HG03442 (cell line): ENCODE data around the gene RNF8.
A peak's percentile ranks its signal among the peaks of the same experiment; 100 is the strongest.
"Not testable (repeated sequence)": the region's sequence is repeated elsewhere in the genome, so short reads cannot be mapped to it uniquely, and the experiment has no call there.

Experiments
- ATAC-seq: cut with Tn5 transposase; IDR thresholded peaks from one replicate; pipeline ENCODE4 v1.9.1; 2021; ENCODE audit warnings: mild to moderate bottlenecking, moderate library complexity; ENCODE audit not compliant: unreplicated experiment

The RNF8 gene

GRCh38 chr6:37393381-37393929 is 39.7 kb downstream of the RNF8 start:
- no peak for ATAC-seq

- ATAC-seq = no peak
Observed at GRCh38 chr6:37396571-37397180, 42.9 kb downstream of the RNF8 start.

DNA sequence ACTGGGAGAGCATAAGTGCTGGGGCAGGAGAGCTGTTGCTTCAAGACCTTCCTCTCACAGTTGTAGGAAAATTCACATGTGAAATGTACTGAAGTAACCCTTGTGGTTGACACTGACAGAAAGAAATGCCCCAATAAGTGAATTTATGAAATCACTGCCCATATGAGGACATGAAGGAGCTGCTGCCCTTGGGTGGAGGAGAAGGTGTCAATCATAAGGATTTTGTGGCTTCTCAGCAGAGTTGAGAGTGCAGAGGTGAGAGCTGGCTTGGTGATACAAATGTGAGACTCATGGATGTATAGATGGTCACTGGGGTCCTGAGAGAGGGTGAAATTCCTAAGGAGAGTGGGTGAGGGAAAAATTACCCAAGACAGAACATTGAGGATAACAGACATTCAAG is 45.3 kb downstream of the RNF8 start:
- ATAC-seq = no peak

DNA sequence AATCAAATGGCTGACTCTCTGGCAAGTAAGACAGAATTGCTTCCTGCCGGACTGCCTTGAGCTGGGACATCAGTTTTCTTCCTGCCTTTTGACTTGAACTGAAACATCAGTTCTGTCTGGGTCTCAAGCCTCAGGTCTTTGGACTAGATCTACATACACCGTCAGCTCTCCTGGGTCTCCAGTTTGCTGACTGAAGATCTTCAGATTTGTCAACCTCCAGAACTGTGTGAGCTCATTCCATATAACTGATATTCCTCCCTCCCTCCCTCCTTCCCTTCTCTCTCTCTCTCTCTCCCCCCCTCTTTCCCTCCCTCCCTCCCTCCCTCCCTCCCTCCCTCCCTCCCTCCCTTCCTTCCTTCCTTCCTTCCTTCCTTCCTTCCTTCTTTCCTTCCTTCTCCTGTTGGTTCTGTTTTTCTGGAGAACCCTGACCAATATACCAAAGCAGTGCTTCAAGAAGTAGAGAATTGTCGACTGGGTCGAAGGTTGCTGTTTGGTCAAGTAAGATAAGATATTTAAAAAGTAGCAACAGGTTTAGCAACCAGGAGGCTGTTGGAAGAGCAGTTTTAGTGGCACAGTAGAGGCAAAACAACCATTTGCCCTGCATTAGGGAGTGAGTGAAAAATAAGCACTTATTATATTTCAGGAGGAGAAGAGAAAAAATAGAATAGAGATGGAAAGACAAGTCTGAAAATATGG is 46.2 kb downstream of the RNF8 start:
- no peak for ATAC-seq

DNA sequence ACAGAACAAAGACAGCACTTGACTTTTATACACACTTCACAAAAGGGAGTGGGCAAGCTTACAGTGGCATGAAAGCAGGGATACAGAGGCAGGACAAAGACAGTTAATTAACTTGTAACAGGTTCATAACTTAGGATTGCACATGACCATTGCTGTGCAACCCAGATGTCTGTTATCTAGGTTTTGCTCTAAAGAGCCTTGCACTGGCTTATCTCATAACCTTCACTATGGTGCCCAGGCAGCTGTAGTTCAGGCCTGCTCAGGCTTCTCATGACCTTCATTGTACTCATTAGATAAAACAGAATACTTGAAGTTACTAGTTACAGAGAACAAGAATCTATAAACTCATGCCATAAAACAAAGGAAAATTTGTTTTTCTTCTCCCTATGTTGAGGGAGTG is 47.9 kb downstream of the RNF8 start:
- not testable (repeated sequence) for ATAC-seq

- ATAC-seq = no peak
Observed at GRCh38 chr6:37406726-37407341, 53.1 kb downstream of the RNF8 start.

- ATAC-seq = no peak
Observed at GRCh38 chr6:37407948-37408347, 54.2 kb downstream of the RNF8 start.

GRCh38 chr6:37409501-37409900 is 55.7 kb downstream of the RNF8 start:
- no peak for ATAC-seq

DNA sequence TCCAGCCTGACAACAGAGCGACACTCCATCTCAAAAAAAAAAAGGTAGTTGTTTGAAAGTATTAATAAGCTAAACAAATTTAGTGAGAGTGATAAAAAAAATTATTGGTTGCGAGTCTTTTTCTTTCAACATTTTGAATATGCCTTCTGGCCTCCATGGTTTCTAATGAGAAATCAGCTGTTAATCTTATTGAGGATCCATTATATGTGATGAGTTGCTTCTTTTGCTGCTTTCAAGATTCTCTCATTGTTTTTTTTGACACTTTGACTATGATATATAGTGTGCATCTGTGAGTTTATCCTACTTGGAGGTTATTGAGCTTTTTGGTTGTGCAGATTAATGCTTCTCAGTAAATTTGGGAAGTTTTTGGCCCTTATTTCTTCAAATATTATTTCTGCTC is 63.6 kb downstream of the RNF8 start:
- no peak for ATAC-seq

GRCh38 chr6:37418722-37419121 is 64.9 kb downstream of the RNF8 start:
- no peak for ATAC-seq

DNA sequence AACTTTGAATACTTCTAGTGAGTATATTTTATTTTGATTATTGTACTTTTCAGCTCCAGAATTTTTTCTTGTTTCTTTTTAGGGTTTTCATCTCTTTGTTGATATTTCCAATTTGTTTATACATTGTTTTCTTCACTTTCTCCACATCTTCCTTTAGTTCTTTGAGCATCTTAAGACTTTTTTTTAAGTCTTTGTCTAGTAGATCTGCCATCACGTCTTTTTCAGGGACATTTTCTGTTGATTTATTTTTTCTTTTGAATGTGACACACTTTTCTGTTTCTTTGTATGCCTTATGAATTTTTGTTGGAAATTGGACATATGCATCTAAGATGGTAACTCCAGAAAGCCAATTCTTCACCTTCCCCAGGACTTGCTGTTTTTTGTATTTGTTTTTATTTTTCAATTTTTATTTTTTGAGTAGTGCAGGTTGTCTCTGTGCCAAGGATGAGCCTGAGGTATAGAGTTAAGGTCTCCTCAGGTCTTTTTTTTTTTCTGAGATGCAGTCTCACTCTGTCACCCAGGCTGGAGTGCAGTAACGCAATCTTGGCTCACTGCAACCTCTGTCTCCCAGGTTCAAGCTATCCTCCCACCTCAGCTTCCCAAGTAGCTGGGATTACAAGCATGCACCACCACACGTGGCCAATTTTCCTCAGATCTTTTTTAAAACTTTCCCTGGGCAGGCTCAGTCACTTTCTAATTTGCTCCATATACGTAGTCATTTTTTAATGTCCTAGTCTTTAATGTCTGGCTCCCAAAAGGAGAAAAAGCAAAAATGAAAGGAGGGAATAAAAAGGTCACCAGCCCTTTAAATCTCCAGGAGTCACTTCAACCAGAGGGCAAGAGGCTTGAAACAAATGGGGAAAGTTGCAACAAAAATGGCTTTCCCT is 72.5 kb downstream of the RNF8 start:
- ATAC-seq = no peak

DNA sequence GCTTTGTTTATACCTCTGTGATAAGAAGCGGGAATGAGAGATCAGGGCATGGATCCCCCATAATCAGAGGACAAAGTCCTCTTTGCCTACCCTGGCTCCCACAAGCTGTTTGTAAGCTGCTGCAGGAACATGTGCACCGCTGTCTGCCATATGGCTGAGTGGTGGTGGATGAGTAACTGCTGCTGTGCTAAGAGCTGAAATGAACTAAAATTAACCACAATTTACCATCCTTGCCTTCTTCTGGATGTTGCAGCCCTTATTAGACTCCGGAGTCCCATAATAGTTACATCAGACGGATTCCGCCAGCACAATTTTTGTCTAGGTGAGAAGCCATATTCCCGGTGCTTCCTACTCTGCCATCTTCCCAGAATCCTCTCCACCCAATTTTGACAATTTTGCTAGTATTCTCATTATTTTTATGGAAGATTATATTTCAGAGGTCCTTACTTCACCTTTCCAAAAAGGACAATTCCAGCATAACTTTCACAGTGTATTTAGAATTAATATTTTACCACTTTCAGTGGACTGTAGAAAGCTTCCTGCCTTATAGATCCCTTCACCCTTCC is 73.2 kb downstream of the RNF8 start:
- ATAC-seq = no peak

DNA sequence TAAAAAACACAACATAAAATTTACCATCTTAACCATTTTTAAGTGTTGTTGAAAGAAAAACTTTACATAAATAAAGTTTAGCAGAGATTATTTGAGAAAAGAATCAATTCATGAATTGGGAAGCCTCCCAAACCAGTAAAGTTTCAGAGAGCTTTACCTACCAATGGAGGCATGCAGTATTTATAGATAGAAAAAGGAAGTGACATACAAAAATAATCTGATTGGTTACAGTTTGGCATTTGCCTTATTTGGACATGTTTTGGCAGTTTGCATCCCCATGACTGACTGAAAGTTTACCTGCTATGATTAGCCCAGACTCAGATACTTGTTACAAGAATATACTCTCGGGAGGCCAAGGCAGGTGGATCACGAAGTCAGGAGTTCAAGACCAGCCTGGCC is 75.6 kb downstream of the RNF8 start:
- no peak for ATAC-seq

- no peak for ATAC-seq
Observed at GRCh38 chr6:37432590-37432915, 78.8 kb downstream of the RNF8 start.

- ATAC-seq = peak; percentile 81
Observed at GRCh38 chr6:37432916-37433656, 79.3 kb downstream of the RNF8 start, which contains the start of gene CMTR1. TSS of gene CMTR1 (plus strand) at chr6:37433221. CDS start at chr6:37435630, 2,409 bp downstream.

DNA sequence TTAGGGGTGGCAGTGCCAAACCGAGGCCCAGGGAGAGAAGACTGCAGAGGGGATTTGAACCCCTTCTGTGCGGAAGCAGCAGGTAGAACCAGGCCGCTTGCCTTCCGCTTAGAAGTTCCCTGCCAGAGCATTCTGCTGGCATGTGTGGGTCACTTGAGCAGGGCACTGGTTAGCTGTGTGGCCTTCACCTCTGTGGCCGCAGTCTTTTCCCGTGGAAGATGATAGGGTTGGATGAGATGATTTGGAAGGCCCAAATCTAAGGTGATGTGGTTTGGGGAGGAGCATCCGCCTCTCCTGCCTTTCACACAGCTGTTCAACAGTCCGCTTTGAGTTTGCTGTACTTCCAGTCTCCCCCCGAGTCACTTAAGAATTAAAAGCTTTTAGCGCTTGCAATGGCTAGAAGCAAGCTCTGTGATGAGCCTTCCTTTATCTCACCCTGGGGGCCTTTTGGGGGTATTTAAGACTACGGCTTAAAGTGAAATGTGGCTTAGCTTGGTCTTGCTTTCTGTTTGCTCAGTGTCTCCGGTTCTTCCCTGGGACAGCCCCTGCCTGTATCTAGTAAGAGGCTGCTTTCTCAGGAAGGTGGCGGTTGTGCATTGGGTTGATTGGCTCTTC is 80.0 kb downstream of the RNF8 start:
- ATAC-seq = peak; percentile 36

GRCh38 chr6:37435373-37435772 is 81.6 kb downstream of the RNF8 start:
- ATAC-seq = no peak

- no peak for ATAC-seq
Observed at GRCh38 chr6:37435816-37436215, 82.0 kb downstream of the RNF8 start.

DNA sequence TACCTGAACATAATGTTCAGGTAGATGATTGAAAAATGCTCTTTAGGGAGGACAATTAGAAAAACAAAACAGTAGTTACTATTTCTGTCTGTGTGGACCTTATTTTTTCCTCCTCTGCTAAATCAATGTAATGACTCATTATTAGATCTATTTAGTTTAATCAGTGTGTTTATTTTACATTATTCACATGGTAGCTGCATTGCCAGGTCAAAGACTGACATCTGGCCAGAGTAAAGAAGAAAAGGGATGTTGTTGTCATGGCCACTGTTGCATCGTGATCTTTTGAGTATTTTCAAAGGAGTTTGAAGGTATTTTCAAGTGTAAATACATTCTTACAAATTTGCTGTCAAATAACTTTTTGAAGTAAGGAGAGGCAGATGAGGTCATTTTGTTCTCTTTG is 85.1 kb downstream of the RNF8 start:
- no peak for ATAC-seq

GRCh38 chr6:37441651-37442050 is 87.9 kb downstream of the RNF8 start:
- no peak for ATAC-seq
